Cardiac fibroblast (primary cell): Measurements from ENCODE around the gene CTIF.

Source experiments
- DNase-seq, 2 donors: peaks; one replicate each; pipeline versions ENCODE4 v3.0.0 to v3.0.0-alpha.2; 2010; ENCODE audit warnings: low read depth in 2 of 2
- H3K4me3 ChIP-seq, 2 donors: replicated peaks in 1 of 2; 1 replicate in 1 of 2; 2 replicates in 1 of 2; pipeline ENCODE4 v1.5.1; 2011; ENCODE audit warnings: low read depth in 2 of 2, low read length in 2 of 2, mild to moderate bottlenecking in 2 of 2, moderate library complexity in 1 of 2
- CTCF ChIP-seq: IDR thresholded peaks from one replicate; pipeline ENCODE4 v1.5.1; 2011; ENCODE audit warnings: low read depth, mild to moderate bottlenecking, low read length, inconsistent platforms

Gene CTIF

DNA sequence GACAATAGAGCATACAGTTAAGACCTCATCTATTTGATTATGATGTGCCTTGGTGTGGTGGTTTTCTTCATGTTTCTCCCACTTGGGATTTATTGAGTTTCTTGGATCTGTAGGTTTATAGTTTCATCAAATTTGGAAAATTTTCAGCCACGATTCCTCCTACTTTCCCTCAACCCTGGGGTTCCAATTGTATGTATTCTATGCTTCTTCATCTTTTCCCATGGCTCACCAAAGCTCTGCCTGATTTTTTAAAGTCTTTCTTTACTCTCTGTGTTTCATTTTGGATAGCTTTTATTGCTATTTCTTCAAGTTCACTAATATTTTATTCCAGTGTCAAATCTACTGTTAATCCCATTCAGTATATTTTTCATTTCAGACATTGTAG is 132.7 kb downstream of the CTIF start:
- H3K4me3 ChIP-seq = no peak overlapping the region
- no peak for TF ChIP-seq CTCF
- no peak for DNase-seq

DNA sequence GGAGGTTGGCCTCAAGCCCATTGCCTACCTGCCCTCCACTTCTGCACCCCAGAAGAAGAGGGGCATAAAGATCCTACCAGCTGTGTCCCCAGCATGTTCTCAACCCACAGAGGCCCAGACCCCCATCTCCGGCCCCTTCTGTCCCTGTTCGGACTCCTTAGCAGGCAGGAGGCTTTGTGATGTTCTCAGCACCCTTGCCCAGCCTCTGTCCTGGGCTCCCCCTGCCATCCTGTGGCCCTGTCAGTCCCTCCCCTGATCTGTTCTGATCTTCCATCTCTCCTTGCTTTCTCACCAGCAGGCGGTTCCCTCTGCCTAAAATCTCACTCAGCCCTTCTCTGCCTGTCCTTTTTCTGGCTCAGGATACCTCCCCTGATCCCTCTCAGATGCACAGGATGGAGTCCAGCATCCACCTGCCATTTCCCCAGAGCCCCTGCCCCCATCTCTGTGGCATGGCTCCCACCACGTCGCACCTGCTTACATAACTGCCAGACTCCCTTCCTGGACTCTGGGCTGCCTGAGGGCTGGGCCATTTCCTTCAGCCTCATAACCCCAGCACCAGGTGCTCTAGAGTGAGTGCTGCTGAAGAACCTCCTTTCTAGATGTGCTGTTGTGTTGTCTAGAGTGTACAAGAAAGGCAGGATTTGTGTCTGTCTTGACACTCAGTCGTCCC is 134.0 kb downstream of the CTIF start:
- no peak overlapping the region for H3K4me3 ChIP-seq
- DNase-seq = no peak
- no peak for TF ChIP-seq CTCF

- no peak for TF ChIP-seq CTCF
- no peak overlapping the region for H3K4me3 ChIP-seq
- no peak for DNase-seq
Measured at GRCh38 chr18:48673456-48673852, 134.6 kb downstream of the CTIF start.

DNA sequence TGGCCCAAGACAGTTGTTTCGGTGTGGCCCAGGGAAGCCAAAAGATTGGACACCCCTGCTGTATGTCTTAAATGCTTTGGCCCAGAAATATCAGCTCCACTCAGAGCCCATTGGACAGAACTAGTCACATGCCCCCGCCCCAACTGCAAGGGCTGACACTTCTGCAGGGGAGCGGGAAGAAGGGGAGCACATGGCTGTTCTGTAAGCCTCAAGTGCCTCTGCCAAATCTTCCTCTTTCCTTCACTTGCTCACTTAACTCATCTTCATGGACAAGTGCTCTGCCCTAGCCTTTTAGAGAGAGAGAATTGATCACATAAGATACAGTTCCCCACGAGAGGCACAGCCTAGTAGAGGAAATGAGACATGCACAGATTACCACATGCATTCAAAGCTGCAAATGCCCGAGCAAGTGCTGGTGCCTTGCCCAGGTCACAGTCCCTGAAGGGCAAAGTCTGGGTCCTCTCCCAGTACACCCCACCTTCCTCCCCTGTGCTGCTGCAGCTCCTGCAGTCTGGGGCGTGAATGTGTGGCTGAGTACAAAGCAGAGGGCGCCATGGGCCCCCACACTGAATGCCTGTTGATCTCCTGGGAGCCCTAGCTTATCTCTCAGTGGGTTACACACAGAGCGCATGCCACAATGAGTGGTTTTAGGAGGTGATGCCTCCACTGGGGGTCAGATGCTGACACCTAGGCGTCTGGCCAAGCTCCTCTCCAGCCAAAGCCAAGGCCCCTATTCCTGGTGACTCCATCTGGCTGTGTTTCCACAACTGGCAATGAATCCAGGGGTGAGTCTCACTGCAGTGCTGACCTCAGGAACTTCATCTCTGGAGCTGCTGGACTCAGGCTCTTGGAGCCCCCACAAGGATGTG is 135.3 kb downstream of the CTIF start:
- DNase-seq = peak; percentile 48 to 63
- no peak for TF ChIP-seq CTCF
- no peak overlapping the region for H3K4me3 ChIP-seq

DNA sequence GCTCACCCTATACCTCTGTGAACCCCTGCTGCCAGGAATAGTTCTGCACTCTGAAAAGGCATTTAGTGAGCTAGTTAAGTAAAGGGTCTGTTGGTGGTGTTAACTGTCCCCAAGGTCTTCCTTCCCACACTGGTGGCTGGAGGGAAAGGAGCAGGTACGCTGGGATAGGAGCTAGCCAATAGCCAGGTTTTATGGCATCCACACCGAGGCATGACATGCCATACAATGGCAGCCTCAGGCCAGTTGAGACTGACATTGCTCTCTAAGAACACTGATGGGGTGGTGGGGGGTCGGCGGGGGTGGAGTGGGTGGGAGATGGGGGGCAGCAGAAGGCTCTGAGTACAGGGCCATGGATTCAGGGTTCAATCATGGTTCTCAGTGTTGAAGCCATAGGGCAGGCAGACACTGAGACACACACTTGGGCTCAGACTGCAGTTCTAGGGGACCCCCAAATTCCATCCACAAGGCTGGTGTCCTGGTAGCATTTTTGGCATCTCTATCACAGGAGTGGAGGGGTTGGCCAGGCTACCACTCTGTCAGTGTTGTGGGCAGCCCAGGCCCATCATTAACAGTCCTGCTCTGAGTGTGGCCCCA is 136.0 kb downstream of the CTIF start:
- DNase-seq = no peak
- no peak overlapping the region for H3K4me3 ChIP-seq
- TF ChIP-seq CTCF = no peak

- DNase-seq = peak; percentile 91
- no peak overlapping the region for H3K4me3 ChIP-seq
- TF ChIP-seq CTCF = peak; percentile 95
Measured at GRCh38 chr18:48675352-48675761, 136.5 kb downstream of the CTIF start.
